ENCODE measurements around the gene ZNF579.
A peak's percentile ranks its signal among the peaks of the same experiment; 100 is the strongest.

Gene ZNF579

GRCh38 chr19:55606817-55607216, 26.2 kb upstream of the ZNF579 start:
- ATAC-seq = no peak
- TF ChIP-seq TOX (CRISPR knock-in tag; IDR thresholded peaks at IDR 0.05; ENCODE audit: borderline replicate concordance) (no peak), ZNF8 (CRISPR knock-in tag; IDR thresholded peaks at IDR 0.05) (no peak), TCF4 (CRISPR knock-in tag; IDR thresholded peaks at IDR 0.05; ENCODE audit: borderline replicate concordance) (no peak), ESRRG (CRISPR knock-in tag; IDR thresholded peaks at IDR 0.05) (no peak), RARB (CRISPR knock-in tag; IDR thresholded peaks at IDR 0.05) (no peak), CSDC2 (CRISPR knock-in tag; IDR thresholded peaks at IDR 0.05) (no peak), POU6F1 (CRISPR knock-in tag; IDR thresholded peaks at IDR 0.05; ENCODE audit: borderline replicate concordance, low read depth) (no peak), OSR1 (CRISPR knock-in tag; IDR thresholded peaks at IDR 0.05) (no peak), ZFP3 (CRISPR knock-in tag; IDR thresholded peaks at IDR 0.05) (no peak), GLIS3 (CRISPR knock-in tag; IDR thresholded peaks at IDR 0.05) (no peak), CREB5 (CRISPR knock-in tag; IDR thresholded peaks at IDR 0.05; ENCODE audit: low read depth) (no peak), ISL1 (CRISPR knock-in tag; IDR thresholded peaks at IDR 0.05) (no peak), SNAI2 (CRISPR knock-in tag; IDR thresholded peaks at IDR 0.05) (no peak), ZNF565 (CRISPR knock-in tag; conservative IDR thresholded peaks at IDR 0.05; ENCODE audit: low read depth) (no peak), BACH2 (CRISPR knock-in tag; IDR thresholded peaks at IDR 0.05; ENCODE audit: borderline replicate concordance) (no peak), ZC3H10 (CRISPR knock-in tag; IDR thresholded peaks at IDR 0.05) (no peak), ZFP30 (CRISPR knock-in tag; IDR thresholded peaks at IDR 0.05) (no peak)
- TF ChIP-seq, protein P1, sequence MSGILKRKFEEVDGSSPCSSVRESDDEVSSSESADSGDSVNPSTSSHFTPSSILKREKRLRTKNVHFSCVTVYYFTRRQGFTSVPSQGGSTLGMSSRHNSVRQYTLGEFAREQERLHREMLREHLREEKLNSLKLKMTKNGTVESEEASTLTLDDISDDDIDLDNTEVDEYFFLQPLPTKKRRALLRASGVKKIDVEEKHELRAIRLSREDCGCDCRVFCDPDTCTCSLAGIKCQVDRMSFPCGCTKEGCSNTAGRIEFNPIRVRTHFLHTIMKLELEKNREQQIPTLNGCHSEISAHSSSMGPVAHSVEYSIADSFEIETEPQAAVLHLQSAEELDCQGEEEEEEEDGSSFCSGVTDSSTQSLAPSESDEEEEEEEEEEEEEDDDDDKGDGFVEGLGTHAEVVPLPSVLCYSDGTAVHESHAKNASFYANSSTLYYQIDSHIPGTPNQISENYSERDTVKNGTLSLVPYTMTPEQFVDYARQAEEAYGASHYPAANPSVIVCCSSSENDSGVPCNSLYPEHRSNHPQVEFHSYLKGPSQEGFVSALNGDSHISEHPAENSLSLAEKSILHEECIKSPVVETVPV (CRISPR knock-in tag; IDR thresholded peaks at IDR 0.05) = no peak
- TF ChIP-seq, protein P2, sequence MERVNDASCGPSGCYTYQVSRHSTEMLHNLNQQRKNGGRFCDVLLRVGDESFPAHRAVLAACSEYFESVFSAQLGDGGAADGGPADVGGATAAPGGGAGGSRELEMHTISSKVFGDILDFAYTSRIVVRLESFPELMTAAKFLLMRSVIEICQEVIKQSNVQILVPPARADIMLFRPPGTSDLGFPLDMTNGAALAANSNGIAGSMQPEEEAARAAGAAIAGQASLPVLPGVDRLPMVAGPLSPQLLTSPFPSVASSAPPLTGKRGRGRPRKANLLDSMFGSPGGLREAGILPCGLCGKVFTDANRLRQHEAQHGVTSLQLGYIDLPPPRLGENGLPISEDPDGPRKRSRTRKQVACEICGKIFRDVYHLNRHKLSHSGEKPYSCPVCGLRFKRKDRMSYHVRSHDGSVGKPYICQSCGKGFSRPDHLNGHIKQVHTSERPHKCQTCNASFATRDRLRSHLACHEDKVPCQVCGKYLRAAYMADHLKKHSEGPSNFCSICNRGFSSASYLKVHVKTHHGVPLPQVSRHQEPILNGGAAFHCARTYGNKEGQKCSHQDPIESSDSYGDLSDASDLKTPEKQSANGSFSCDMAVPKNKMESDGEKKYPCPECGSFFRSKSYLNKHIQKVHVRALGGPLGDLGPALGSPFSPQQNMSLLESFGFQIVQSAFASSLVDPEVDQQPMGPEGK (CRISPR knock-in tag; IDR thresholded peaks at IDR 0.05; ENCODE audit: borderline replicate concordance) = no peak

DNA sequence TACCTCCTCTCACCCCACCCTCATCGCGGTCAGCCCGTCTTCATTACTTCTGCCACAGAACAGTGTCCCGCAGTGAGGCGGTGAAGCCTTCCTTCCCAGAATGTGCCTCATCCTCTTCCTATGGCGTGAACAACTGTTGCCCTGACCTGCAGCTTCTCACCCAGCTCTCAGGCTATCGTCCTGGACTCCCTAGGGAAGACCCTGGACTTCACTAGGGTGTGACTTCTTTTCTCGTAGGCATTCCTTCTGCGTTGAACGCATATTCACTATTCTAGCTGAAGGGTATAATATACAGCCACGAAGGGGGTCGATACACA, 25.8 kb upstream of the ZNF579 start:
- ATAC-seq = no peak
- TF ChIP-seq GLIS3 (CRISPR knock-in tag; IDR thresholded peaks at IDR 0.05) (no peak), CREB5 (CRISPR knock-in tag; IDR thresholded peaks at IDR 0.05; ENCODE audit: low read depth) (no peak), ZC3H10 (CRISPR knock-in tag; IDR thresholded peaks at IDR 0.05) (no peak), PPARA (CRISPR knock-in tag; IDR thresholded peaks at IDR 0.05; ENCODE audit: borderline replicate concordance) (no peak), ZNF70 (CRISPR knock-in tag; IDR thresholded peaks at IDR 0.05) (no peak), TOX (CRISPR knock-in tag; IDR thresholded peaks at IDR 0.05; ENCODE audit: borderline replicate concordance) (no peak), TCF4 (CRISPR knock-in tag; IDR thresholded peaks at IDR 0.05; ENCODE audit: borderline replicate concordance) (no peak), ZNF565 (CRISPR knock-in tag; conservative IDR thresholded peaks at IDR 0.05; ENCODE audit: low read depth) (no peak)

DNA sequence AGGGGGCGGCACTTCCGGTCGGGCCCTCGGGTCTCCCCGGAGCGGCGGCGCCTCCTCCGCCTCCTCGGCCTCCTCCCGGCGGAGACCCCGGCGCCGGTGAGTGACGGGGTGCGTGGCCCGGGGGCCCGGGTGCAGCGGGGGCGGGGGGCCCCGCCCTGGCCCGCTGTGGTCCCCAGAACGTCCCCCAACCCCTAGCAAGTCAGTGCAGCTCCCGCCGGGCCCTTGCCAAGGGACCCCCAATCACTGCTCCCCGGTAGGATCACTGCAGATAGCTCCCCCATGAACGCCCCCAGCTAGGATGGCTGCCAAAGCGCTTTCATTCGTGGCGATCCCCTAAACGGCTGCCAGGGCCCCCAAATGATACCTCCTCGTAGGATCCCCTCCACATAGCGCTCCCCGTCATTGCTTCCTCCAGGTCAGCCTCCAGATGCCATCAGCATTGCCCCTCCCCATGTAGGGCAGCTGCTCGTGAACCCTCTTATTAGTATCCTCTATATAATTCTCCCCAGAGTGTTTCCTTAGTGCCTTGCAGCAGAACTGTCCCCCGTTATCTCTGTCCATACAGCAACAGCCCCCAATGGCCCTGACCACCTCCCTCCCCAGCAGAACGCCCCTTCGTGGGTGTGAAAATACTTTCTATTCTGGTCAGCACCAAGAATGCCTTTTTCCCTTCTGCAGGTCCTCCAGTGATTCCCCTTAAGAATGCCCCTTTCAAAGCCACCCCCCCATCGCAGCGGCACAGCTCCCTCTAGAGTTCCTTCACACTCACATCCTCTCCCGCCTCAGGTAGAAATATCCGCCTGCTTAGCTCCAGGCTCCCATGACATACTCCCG, 25.2 kb upstream of the ZNF579 start, which contains the start of gene ZNF865:
TSS of gene ZNF865 (plus strand) at position 11 of the 834 bp plus-strand sequence. CDS start 7,972 bp downstream, outside the sequence.
- ATAC-seq = peak; percentile 72
- no peak for TF ChIP-seq CSDC2 (CRISPR knock-in tag; IDR thresholded peaks at IDR 0.05)
- TF ChIP-seq, protein P2 (CRISPR knock-in tag; IDR thresholded peaks at IDR 0.05; ENCODE audit: borderline replicate concordance) = peak; percentile 28; the same call in 1 of the 2 replicates

All from SK-N-SH treated with all-trans-retinoic acid at 6 μM for 48 hours (cell line).